Measurements from ENCODE around the gene CCDC68.

Gene CCDC68

DNA sequence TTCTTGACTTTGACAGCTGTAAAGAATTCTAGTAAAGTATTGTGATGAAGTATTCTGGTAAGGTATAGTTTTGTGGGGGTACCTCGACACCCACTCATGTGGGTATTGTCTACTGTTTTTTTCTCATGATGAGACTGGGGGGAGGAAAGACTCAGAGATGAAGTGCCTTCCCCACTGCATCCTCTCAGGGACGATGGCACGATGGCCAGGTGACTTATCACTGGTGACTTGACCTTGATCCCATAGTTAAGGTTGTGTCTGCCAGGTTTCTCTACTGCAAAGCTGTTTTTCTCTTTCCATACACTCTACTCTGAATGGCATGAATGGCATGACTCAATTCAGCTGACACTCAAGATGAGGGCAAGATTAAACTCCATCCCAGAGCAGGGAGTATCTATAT is 936 bp upstream of the CCDC68 start:
- DNase-seq, result no peak

DNA sequence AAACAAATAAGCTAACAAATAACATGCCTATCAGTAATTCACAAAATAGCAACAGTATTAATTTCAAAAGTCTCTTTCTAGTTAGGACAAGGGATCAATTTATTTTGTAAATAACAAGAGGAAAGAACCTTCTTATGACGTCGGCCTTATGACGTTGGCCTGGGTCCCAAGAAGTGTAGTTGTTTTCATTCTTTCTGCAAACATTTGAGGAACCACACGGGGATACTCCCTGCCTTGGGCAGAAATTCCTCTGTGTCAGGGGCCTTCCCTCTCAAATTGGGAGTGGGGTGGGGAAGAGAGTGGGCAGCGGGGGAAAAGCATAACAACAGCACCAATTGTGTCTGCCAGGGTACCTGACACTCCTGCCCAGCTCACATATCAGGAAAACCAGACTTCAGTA is 1.3 kb downstream of the CCDC68 start:
- no peak for DNase-seq

DNA sequence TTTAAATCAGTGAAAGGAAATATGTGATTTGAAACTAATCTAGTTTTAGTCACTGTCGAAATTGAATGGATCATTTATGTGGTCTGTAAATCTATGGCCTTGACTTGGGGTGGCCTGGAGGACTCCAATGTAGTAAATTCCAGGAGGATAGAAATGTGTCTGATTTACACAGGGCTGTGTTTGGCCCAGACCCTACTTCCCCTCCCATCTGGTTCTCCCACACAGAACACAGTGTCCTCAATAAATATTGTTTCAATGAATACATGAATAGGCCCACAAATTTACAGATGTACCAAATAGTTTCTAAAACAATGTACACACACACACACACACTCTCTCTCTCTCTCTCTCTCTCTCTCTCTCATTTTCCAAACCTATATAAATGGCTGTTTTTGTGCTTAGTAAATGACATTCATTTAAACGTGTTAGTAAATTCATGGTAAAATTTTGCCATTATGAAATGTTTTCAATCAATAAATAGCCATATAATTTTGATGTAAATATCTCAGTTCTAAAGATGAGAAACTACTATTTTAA is 1.9 kb downstream of the CCDC68 start:
- DNase-seq, result no peak

DNA sequence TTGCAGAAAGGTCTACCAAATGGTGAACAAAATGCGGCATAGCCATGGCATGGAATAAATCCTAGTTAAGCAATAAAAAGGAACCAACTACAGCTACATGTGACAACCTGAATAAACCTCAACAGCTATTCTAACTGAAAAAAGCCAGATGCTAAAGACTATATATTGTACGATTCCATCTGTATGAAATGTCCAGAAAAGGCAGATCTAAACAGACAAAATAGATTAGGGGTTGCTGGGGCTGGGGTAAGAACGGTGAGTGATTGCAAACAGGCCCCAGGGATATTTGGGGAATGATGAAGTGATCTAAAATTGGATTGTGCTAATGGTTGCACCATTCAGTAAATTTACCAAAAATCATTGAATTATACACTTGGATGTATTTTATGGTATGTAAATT is 2.8 kb downstream of the CCDC68 start:
- no peak for DNase-seq

DNA sequence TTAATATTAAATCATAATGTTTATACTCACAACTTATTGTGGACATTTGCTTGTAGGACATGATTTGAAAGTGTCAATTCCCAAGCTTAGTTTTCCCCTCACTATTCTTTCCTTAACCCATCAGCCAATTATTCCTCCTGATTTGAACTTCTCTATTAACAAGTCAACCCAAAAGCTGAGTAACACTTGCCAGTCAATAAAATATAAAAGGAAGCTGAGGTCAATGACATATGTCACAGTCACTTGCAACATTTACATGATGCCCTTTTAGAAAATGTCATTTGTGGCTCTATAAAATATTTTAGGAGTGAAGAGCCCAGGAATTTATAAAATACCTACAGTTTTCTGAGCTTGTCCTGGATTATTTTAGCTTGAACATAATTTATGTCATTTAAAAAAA is 7.2 kb downstream of the CCDC68 start:
- DNase-seq, result no peak

DNA sequence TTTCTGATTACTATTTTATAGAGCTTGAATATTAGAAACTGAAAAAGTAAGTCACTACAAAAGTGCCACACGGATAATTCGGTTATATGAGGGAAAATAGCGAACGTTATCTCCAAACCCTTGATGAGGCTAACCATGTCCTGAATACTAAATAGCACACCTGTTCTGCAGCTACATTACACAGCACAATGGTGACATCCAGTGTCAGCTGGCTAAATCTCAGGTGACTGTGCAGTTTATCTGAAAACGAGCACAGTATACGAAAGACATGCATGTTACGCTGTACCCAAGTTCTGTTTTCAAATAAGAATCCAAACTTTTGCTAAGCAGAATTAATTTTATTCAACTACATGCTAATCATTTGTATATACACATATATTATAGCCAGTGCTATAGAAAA is 9.0 kb downstream of the CCDC68 start:
- DNase-seq, result no peak

DNA sequence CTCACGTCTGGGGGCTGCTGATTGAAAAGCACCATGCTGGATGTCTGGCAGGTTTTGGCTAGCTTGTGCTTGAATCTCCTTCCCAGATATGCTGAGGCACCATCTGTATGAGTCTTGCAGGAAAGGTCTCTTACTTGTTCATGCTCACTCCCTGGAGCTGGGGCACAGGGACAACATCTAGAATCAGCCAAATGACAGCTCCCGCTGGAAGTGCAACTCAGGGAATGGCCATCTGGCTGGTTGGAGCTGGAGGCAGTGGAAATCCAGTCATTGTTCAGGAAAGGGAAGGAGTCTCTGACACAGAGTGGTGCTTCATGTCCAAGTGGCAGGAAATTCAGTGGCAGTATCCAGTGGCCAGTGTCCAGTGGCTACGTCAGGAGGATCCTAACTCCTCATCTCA is 9.7 kb downstream of the CCDC68 start:
- no peak for DNase-seq

DNA sequence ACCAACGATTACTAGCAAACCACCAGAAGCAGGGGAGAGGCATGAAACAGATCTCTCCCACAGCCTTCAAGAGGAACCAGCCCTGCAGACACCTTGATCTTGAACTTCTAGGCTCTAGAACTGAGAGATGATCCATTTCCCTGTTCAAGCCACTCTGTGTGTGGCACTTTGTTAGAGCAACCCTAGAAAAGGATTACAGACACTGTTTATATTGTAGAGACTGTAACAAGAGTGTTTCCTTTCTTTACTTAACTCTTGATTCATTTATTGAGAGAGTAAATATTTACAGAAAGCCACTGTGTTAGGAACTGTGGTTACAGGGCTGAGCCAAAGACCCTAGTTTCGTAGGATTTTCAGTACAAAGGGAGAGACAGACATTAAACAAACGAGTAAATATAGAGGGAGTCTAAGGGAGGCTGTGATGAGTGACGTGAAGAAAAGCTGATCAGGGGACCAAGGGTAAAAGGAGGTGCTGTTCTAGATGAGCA is 10.9 kb downstream of the CCDC68 start:
- no peak for DNase-seq

DNA sequence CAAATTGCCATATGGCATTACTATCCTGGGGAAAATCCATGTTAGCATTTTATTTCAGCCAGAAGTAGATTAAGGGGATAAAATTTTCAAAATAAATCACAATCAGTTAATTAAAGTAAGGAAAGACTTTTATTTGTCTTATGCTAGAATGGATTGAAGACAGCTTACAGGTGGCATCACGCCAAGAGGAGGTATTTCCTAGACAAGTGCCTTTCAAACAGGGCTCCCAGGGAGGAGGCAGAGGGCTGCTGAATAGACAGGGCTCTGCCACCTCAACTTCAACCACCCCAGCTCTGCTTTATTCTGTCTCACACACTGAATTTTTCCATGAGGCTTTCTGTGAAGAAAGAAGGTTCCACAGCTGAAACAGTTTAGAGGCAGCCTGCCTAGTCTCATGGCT is 12.2 kb downstream of the CCDC68 start:
- DNase-seq, result no peak

DNA sequence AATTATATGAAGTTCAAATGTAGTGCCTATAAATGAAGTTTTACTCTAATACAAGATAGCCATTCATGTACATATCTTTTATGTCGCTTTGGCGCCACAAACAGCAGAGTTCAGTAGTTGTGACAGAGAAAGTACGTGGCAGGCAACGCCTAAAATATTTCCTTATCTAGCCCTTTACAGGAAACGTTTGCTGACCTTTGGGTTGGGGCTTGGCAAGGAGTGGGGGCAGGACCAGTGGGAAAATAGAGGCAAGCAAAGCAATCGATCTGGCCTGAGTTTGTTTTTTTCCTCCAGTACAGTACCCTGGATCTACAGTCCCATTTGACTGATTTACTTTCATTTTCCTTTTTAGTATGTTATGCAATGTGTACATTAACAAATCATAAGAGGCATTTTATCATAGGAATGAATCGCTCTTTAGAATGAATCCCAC is 13.1 kb downstream of the CCDC68 start:
- DNase-seq, result no peak

DNA sequence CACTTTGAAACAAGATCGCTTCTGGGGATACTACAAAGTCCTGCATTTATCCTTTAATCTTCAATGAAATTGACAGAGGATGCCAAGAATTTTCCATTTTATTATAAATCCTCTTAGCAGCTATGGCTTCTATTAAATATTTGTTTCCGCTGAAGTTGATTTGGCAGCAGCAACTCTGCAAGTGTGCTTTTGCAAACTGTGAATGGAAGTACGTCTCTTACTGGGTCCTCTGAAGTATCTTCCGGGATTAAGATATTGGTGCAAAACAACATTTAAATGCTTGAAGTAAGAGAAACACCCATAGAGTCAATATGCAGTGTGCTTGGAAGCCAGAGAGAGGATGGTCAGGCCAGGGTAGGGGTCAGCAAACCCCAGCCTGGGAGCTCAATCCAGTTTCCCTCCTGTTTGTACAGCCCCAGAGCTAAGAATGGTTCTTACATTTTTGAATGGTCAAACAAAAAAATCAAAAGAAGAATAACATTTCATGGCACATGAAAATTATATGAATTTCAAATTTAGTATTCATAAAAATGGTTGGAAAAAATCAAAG is 13.6 kb downstream of the CCDC68 start:
- DNase-seq, result no peak

DNA sequence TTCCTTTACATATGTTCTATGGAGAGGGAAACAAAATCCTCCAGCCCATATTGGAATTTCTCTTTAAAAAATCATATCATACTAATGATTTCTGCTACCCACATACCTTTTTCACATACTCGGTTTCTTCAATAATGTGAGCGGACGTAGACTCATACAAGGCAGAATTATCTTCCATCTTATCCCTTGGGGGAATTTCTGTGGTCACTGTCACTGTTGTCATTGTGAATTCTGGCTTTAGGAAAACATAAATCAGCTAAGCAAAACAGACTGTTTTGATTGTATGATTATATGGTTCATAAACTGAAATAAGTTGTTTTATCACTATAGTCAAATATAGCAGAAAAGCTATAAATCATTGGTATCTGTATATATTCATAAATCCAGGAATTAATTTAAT is 16.7 kb downstream of the CCDC68 start:
- no peak for DNase-seq

DNA sequence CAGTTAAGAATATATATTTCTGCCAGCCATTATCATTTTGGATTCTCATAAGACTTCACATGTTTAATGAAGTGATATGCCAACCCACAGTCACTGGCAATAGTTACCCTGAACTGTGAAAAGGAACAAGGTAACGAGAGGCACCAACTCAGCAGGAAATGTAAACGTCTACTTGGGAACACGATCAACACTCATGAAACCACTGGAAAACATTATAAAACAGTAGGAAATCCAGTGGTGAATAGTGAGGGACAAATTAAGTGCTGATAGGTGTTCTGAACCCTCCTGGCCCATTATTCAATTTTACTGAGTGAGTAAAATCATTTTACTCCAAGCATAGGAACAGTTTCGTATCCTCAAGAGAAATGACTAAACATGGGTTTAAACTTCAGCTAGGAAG is 17.1 kb downstream of the CCDC68 start:
- no peak for DNase-seq

DNA sequence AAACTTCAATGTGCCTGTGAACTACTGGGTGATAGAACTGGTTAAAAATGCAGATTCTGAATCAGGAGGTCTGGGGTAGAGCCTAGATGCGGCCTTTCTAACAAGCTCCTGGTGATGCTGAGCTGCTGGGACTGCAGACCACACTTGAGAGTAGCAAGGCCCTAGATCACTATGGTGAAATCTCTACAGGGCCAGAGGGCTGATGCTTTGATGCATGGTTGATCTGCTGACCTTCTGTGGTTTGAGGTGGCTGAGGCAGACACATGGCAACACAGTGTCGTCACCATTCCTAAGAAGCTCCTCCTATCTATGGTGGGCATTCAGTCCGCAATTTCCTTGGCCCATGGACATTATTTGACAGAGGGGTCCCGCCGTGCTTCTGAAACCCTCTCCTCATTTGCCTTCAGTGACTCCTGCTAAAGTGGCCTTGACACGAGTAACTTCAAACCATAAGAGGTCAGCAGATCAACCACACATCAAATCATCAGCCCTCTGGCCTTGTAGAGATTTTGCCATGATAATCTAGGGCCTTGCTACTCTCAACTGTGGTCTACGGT is 19.8 kb downstream of the CCDC68 start:
- DNase-seq, result no peak

DNA sequence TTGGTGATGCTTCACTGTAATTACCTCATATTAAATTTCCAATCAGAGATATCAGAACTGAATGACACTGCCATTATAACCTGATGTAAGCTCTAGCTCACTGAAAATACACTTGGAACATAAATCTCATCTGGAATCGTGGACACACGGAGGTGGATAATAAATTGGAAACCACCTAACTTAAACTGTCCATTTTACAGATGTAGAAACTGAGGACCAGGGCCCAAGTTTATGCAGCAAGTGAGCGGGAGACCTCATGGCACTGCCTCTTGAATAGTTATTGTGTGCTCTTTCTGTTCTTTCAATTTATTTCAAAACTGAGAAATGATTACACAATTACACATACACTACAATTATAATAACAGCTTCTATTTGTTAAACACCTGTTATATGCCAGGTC is 20.8 kb downstream of the CCDC68 start:
- no peak for DNase-seq

DNA sequence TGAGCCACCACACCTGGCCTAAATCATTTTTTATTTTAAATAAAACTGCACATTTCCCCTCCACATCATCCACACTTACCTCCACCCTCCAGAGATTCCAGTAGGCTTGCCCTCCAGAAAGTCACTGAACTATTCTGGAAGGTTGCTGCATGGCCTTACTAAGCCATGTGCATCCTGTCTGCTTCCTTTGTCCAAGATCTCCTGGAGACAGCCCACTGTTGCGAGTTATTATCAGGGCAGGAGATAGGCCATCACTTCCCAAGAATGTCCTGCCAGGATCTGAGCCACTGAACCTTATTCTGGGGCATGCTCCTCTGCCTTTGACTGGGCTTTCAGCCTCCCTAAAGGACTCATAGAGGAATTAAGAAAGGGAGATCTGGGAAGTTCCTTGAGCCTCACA is 26.8 kb downstream of the CCDC68 start:
- no peak for DNase-seq

DNA sequence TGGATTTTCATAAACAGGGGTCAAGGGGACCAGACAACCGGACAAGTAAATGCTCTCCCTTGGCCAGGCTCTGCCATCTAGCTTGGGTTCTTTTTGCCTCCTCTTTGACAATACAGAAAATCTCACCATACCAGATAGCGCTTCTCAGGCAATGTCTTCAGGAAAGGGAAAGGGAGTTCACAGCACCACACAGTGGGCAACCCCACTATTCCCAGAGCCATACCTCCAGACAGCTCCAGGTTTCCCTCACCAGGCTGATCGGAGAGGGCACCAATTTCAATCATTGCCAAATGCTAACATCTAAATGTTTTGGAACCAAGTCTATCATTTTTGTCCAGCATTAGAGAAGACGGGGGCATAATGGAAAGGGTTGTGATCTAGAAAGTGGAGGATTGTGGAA is 28.1 kb downstream of the CCDC68 start:
- DNase-seq, result no peak

DNA sequence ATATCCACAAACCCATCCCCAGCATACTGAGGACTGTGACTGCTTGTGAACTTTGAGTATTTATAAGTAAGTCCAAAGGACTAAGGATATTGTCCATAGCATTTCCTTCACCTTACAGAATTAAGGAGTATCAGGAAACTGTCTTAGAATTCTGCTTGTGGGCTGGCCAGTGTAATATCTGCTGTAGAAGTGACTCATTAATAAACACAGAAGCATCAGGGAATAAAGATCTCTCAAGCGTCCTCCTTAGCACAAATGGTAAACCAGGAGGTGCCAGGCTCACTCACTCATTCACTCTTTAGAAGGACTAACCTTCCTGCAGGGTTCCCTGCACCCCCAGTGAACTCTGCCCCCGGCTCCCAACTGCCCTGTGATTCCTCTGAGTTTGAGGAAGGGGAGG is 31.0 kb downstream of the CCDC68 start:
- DNase-seq, result no peak

DNA sequence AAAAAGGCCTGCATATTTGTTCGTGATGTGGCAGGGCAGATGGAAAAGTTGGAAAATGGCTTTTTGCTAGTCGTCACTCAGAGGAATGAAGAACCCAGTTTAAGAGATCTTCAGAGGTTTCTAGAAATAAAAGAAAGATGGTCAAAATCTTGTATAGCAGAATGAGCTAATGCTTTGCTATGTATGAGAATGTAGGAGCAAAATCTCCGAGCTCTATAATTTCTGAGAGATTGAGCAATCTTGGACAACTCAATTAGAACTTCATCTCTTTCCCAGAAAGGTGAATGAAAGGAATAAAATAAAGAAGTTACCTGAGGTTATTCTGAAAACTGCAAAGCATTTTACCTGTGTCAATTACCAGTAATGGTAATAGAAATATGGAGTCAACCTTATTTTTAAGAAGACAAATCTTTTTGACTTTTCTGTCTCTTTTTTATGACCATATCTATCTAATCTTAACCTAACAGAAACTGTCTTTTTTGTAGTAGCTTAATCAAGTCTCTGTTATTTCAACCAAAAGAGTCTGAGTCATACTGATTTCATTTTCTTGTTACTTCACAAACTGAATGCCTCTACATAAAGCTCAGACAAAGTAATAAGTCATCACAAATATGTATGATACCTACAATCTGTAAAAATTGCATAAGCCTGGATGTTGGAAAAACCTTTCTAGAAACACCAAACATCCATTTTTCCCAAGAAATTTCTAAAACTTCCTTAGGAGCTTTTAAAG is 32.5 kb downstream of the CCDC68 start:
- no peak for DNase-seq

DNA sequence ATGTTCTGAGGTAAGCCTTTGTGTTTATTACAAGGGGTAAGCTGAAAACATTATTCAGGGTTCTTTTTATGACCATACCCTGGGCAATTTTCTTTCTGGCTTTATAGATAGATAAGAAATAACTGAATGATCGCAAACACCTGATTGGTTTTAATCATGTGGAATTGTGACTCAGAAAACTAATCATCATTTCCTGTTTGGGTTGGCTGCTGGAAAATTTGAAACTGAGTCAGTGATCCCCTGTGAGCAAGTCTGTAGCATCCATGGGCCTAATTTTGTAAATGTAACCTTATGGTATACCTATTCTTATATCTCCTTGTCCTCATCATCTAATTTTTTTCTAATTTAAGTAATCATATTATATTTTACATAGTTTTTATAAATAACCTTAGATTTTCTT is 34.3 kb downstream of the CCDC68 start:
- DNase-seq, result no peak

DNA sequence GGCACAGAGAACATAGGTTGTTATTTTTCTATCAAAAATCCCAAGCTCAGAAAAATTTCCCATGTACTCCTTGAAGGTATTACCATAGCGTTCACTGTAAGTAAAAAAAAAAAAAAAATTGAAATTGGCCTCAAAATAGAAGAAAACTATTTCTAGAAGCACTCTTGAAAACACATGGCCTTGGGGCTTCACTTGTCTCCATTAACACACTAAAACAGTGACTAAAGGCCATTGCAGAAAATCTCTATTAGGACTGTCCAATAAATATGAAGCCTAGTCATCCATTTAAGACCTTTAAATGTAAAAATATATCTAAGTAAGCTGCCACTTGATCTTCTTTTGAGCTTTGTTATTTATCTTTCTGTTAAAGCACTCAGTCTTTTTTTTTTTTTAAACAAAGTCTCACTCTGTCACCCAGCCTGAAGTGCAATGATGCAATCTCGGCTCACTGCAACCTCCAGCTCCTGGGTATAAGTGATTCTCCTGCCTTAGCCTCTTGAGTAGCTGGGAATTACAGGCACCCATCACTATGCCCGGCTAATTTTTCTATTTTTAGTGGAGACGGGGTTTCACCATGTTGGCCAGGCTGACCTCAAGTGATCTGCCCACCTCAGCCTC is 35.8 kb downstream of the CCDC68 start:
- no peak for DNase-seq

DNA sequence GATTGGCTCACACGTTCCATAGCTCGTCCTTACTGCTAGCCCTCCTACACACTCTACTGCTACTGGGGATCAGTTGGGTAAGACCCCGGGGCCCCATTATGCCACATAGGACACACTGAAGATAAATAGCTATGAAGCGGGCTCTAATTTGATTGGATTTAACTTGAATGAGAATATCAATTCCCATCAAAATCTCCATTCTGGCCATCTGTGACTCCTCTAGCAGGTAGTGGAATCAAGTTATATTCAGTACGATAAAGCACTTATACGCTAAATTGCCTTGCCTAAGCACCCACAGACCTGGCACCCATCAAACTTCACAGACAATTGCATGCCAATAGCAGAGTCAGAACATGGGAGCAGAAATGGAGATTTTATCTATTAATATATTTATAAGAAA is 39.8 kb downstream of the CCDC68 start:
- DNase-seq, result no peak

DNA sequence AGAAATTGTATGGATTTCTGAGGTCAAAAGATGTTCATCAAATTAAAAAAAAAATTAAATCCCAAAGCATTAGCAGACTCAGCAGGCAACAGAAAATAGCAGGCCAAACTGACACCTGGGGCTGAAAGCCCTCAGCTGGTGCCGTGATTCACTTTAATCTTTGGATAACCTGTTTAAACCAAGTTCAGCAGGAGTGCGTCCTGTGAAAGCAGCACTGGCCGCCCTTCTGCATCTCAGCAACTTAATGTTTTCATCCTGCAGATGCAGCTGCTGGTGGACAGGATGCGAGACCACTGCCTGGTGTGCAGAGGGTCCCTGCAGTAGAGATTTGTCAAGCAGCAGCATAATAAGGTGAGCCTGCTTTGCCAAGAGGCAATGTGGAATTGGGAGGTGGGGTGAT is 41.2 kb downstream of the CCDC68 start:
- DNase-seq, result no peak

DNA sequence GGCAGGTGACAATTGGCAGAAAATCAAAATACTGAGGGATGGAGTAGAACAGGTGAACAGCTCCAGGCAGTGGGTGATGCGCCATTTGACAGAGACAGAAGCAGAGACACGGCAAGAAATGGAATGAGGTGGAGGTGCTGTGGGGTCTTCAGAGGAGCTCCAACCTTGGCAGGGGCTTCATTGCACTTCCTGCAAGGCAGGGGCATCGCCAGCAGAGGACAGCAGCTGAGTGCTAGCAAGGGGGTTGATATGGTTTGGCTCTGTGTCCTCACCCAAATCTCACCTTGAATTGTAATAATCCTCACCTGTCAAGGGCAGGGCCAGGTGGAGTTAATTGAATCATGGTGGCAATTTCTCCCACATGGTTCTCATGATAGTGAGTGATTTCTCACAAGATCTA is 42.8 kb downstream of the CCDC68 start:
- no peak for DNase-seq
